Activated CD4-positive, alpha-beta memory T cell treated with anti-CD3 and anti-CD28 coated beads, Interleukin-2, amount 10 ng/mL, durations not matched to agents 7 days and 5 days (primary cell): ENCODE results near the gene CORO6. TPM values are rescaled to one million over a fixed set of nuclear protein-coding genes. Genes with fewer than 3 reads are reported as not detected.
A peak's percentile ranks its signal among the peaks of the same experiment; 100 is the strongest.
"Not testable (repeated sequence)": the region's sequence is repeated elsewhere in the genome, so short reads cannot be mapped to it uniquely, and the experiment has no call there.

Experiments
- CTCF ChIA-PET: fragments of 350-600 bp; sonication (Branson Sonifier 250); formaldehyde crosslinking; loops from one replicate; lab custom pipeline; 2021; ENCODE audit warnings: antibody characterized with exemption, inconsistent platforms; lab: Charles Lee
- POLR2A ChIA-PET: fragments of 350-600 bp; sonication (Branson Sonifier 250); formaldehyde crosslinking; loops from one replicate; lab custom pipeline; 2021; ENCODE audit warnings: antibody characterized with exemption; lab: Charles Lee
- DNase-seq: peaks from one replicate; pipeline ENCODE4 v3.0.0-alpha.2; 2020
- H3K27ac Mint-ChIP-seq: one replicate; pipeline ENCODE4 v1.8.0; 2021; ENCODE audit warnings: mild to moderate bottlenecking, mixed read lengths
- H3K27me3 Mint-ChIP-seq: one replicate; pipeline ENCODE4 v1.8.0; 2021; ENCODE audit warnings: mixed read lengths
- H3K36me3 Mint-ChIP-seq: one replicate; pipeline ENCODE4 v1.8.0; 2021; ENCODE audit warnings: low read depth, mixed read lengths
- H3K4me1 Mint-ChIP-seq: one replicate; pipeline ENCODE4 v1.8.0; 2021; ENCODE audit warnings: mixed read lengths
- H3K4me3 Mint-ChIP-seq: one replicate; pipeline ENCODE4 v1.8.0; 2021; ENCODE audit warnings: mild to moderate bottlenecking, mixed read lengths
- H3K9me3 Mint-ChIP-seq: one replicate; pipeline ENCODE4 v1.8.0; 2021; ENCODE audit warnings: mixed read lengths
- total RNA-seq, 2 experiments: library from RNA; stranded (reverse); gene quantifications; one replicate each; pipeline ENCODE4 v1.2.3, GENCODE V29; 2021

CORO6 gene
- total RNA-seq, 2 experiments from 2014 or later = 5.3 to 5.6 TPM

GRCh38 chr17:29652976-29653375, 30.3 kb upstream of the CORO6 start:
- Mint-ChIP-seq H3K27me3 (no peaks in the 10 kb centered on the region), H3K4me3 (no peak overlapping the region), H3K9me3 (no peaks in the 10 kb centered on the region), H3K36me3 (peaks cover 46% of the 10 kb centered on the region), H3K4me1 (no peaks in the 10 kb centered on the region), H3K27ac (no peak overlapping the region)
- CTCF ChIA-PET = interaction anchor here (2.7 kb wide), 1 partner anchor 14 kb away, joined by 13 read pairs; no protein-coding TSS in a partner anchor
- POLR2A ChIA-PET = interaction anchor here (1.5 kb wide), 1 partner anchor 14 kb away, joined by 4 read pairs; no protein-coding TSS in a partner anchor
- DNase-seq = no peak

DNA sequence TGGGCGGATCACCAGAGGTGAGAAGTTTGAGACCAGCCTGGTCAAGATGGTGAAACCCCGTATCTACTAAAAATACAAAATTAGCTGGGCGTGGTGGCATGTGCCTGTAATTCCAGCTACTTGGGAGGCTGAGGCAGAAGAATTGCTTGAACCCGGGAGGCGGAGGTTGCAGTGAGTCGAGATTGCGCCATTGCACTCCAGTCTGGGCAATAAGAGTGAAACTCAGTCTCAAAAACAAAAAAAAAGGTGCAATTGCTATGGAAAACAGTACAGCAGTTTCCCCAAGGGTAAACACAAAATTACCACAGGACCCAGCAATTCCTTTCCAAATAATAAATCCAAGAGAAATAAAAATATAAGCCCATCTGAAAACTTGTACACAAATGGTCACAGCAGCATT, 29.2 kb upstream of the CORO6 start:
- H3K4me3 Mint-ChIP-seq, H3K27me3 Mint-ChIP-seq, POLR2A ChIA-PET, H3K27ac Mint-ChIP-seq, CTCF ChIA-PET, H3K4me1 Mint-ChIP-seq, H3K9me3 Mint-ChIP-seq, DNase-seq: not testable (repeated sequence)
- peaks cover 47% of the 10 kb centered on the region for H3K36me3 Mint-ChIP-seq

DNA sequence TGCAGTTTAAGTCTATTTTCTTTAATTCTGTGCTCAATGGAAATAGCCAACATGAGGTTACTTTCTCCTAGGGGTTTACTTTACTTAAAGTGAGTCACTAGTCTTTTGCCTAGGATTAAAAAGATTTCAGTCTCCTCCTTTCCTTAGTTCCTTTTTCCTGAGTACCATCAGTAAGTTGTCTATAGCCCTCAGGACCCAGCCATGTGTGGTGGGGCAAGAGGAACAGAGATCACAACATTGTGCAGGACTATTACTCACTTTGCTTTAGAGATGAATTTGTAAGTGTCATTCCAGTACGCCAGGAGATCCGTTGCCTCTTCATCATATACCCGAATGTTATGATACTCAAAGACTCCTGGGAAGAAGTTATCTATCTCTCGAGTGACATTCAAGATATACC, 27.7 kb upstream of the CORO6 start:
- Mint-ChIP-seq H3K4me1 (peaks cover 1% of the 10 kb centered on the region), H3K36me3 (peaks cover 44% of the 10 kb centered on the region), H3K9me3 (no peaks in the 10 kb centered on the region), H3K4me3 (no peak overlapping the region), H3K27me3 (no peaks in the 10 kb centered on the region), H3K27ac (no peak overlapping the region)
- ChIA-PET POLR2A (interaction anchor here (1.0 kb wide), 1 partner anchor 34 kb away, joined by 3 read pairs; no protein-coding TSS in a partner anchor), CTCF (interaction anchor here (1.2 kb wide), 1 partner anchor 11 kb away, joined by 4 read pairs; no protein-coding TSS in a partner anchor)
- no peak for DNase-seq

- Mint-ChIP-seq H3K36me3 (peaks cover 47% of the 10 kb centered on the region), H3K4me1 (peaks cover 1% of the 10 kb centered on the region), H3K4me3 (no peak overlapping the region), H3K27me3 (no peaks in the 10 kb centered on the region), H3K9me3 (no peaks in the 10 kb centered on the region), H3K27ac (no peak overlapping the region)
- POLR2A ChIA-PET = interaction anchor here (1.0 kb wide), 1 partner anchor 33 kb away, joined by 3 read pairs; no protein-coding TSS in a partner anchor
- no peak for DNase-seq
- CTCF ChIA-PET = interaction anchor here (0.6 to 1.2 kb wide), 2 partner anchors 10 to 117 kb away, joined by 4 read pairs; no protein-coding TSS in a partner anchor
Measured at GRCh38 chr17:29649359-29649758, 26.6 kb upstream of the CORO6 start.

DNA sequence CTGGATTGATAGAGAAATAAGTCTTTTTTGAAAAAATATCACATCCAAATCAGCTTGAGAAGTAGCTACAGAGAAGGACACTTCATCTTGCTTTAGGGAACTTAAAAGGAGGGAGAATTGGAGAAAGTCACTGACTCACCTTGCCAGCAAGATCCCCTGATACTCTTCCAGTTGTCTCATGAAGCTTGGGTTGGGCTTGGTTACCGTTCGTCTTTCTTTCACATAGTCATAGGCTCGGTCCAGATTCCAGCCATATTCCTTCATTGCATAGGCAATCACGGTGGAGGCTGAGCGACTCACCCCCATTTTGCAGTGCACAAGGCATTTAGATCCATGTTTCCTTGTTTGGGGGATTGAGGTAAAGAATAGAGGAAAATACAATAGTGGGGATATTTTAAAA, 25.3 kb upstream of the CORO6 start:
- Mint-ChIP-seq H3K27ac (no peak overlapping the region), H3K36me3 (peaks cover 47% of the 10 kb centered on the region), H3K27me3 (no peaks in the 10 kb centered on the region), H3K4me3 (no peak overlapping the region), H3K4me1 (peaks cover 1% of the 10 kb centered on the region), H3K9me3 (no peaks in the 10 kb centered on the region)
- no peak for DNase-seq
- POLR2A ChIA-PET = interaction anchor here (0.6 to 0.7 kb wide), 2 partner anchors 113 to 139 kb away, joined by 3 read pairs; no protein-coding TSS in a partner anchor
- CTCF ChIA-PET = interaction anchor here (0.8 to 1.7 kb wide), 3 partner anchors 9 to 283 kb away, joined by 3 to 8 read pairs (median 4); no protein-coding TSS in a partner anchor

GRCh38 chr17:29645515-29646051, 22.9 kb upstream of the CORO6 start:
- no peak overlapping the region for H3K27ac Mint-ChIP-seq
- no peaks in the 10 kb centered on the region for H3K9me3 Mint-ChIP-seq
- H3K4me1 Mint-ChIP-seq = peaks cover 5% of the 10 kb centered on the region
- CTCF ChIA-PET = interaction anchor here (0.7 kb wide), 1 partner anchor 353 kb away, joined by 5 read pairs; no protein-coding TSS in a partner anchor
- DNase-seq = no peak
- no peaks in the 10 kb centered on the region for H3K27me3 Mint-ChIP-seq
- peaks cover 44% of the 10 kb centered on the region for H3K36me3 Mint-ChIP-seq
- POLR2A ChIA-PET = no interaction called here
- H3K4me3 Mint-ChIP-seq = no peak overlapping the region

DNA sequence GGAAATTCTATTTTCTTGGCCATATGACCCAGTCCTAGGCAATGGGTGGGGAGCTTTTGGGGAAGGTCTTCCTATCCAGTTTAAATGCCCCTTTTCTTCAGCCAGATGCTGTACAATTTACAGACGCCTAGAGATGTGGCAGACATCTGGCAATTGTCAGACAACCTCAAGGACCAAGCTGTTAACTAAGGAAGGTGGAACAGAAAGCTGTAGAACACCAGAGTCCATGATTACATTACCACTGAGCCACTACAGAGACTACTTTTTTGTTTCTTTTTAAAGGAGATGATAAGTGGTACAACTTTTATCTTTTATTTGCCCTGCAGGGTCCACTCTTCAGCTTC, 21.1 kb upstream of the CORO6 start:
- Mint-ChIP-seq H3K27ac (no peak overlapping the region), H3K36me3 (peaks cover 33% of the 10 kb centered on the region), H3K4me3 (no peak overlapping the region), H3K4me1 (peaks cover 20% of the 10 kb centered on the region), H3K9me3 (no peaks in the 10 kb centered on the region), H3K27me3 (no peaks in the 10 kb centered on the region)
- CTCF ChIA-PET = interaction anchor here (0.6 to 2.3 kb wide), 3 partner anchors 27 to 288 kb away, joined by 3 to 10 read pairs (median 3); no protein-coding TSS in a partner anchor
- POLR2A ChIA-PET = interaction anchor here (1.6 to 2.1 kb wide), 2 partner anchors 26 to 62 kb away, joined by 6 to 8 read pairs; no protein-coding TSS in a partner anchor
- DNase-seq = no peak

DNA sequence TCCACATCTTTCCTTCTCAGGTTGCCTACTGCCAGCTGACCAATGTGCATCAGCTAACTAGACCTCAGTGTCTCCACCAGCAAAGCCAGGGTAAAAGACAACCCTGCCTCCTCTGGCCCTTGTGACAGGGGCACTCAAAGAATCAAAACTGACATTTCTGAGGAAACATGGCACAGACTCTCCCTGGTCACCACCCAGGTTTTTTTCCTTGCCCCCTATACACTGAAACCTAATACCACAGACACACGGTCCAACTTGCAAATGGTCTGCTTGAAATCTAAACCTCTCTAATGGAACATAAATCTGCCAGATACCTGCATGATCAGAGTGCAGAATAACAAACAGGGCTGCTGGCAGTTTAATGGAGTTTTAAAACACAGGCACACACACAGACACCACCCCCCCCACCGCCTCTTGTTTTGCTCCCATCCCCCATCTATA, 19.5 kb upstream of the CORO6 start:
- ChIA-PET POLR2A (interaction anchor here (0.6 to 2.1 kb wide), 3 partner anchors 25 to 1466 kb away, joined by 3 to 8 read pairs (median 3); no protein-coding TSS in a partner anchor), CTCF (interaction anchor here (0.9 to 4.2 kb wide), 4 partner anchors 12 to 290 kb away, joined by 5 to 114 read pairs (median 8); no protein-coding TSS in a partner anchor)
- Mint-ChIP-seq H3K4me1 (peaks cover 20% of the 10 kb centered on the region), H3K4me3 (no peak overlapping the region), H3K9me3 (no peaks in the 10 kb centered on the region), H3K27me3 (no peaks in the 10 kb centered on the region), H3K27ac (no peak overlapping the region), H3K36me3 (peaks cover 23% of the 10 kb centered on the region)
- no peak for DNase-seq

GRCh38 chr17:29640981-29641642, 18.4 kb upstream of the CORO6 start:
- Mint-ChIP-seq H3K9me3 (no peaks in the 10 kb centered on the region), H3K36me3 (peaks cover 28% of the 10 kb centered on the region), H3K27ac (no peak overlapping the region), H3K27me3 (no peaks in the 10 kb centered on the region), H3K4me1 (peaks cover 20% of the 10 kb centered on the region), H3K4me3 (no peak overlapping the region)
- DNase-seq = no peak
- POLR2A ChIA-PET = interaction anchor here (0.6 to 2.8 kb wide), 3 partner anchors 121 to 154 kb away, joined by 3 to 19 read pairs (median 3); no protein-coding TSS in a partner anchor
- CTCF ChIA-PET = interaction anchor here (2.1 to 4.2 kb wide), 2 partner anchors 137 to 163 kb away, joined by 14 to 114 read pairs; no protein-coding TSS in a partner anchor

GRCh38 chr17:29640413-29640812, 17.7 kb upstream of the CORO6 start:
- POLR2A ChIA-PET = interaction anchor here (1.2 to 3.4 kb wide), 4 partner anchors 23 to 290 kb away, joined by 11 to 24 read pairs (median 15); partner anchors contain the start of gene SSH2
- no peak for DNase-seq
- H3K9me3 Mint-ChIP-seq = no peaks in the 10 kb centered on the region
- CTCF ChIA-PET = interaction anchor here (0.9 to 4.2 kb wide), 14 partner anchors 9 to 290 kb away, joined by 3 to 114 read pairs (median 8); partner anchors contain the start of genes CORO6 and SSH2
- H3K4me1 Mint-ChIP-seq = peaks cover 19% of the 10 kb centered on the region
- H3K27me3 Mint-ChIP-seq = no peaks in the 10 kb centered on the region
- H3K36me3 Mint-ChIP-seq = peaks cover 28% of the 10 kb centered on the region
- H3K27ac Mint-ChIP-seq = no peak overlapping the region
- H3K4me3 Mint-ChIP-seq = no peak overlapping the region

DNA sequence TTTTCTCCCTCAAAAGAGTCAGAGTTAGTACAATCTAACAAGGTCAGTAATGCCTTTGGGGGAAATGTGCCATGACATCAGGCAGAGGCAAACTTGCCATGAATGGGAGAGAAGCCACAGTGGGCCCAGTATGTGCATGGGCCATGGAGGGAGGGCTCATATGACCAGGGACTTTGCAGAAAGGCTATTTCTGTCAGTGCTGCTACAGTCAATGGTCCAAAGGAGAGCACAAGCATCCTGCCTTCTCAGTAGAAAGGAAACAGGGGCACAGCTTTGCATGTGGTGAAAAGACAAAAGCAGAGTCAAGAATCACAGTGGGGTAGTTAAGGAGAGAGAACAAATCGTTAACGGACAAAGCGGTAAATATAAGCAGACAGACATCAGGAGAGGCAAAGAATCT, 11.2 kb upstream of the CORO6 start:
- H3K36me3 Mint-ChIP-seq = peaks cover 46% of the 10 kb centered on the region
- no peak overlapping the region for H3K4me3 Mint-ChIP-seq
- peaks cover 17% of the 10 kb centered on the region for H3K4me1 Mint-ChIP-seq
- H3K27ac Mint-ChIP-seq = peak overlapping the region; percentile 5
- H3K9me3 Mint-ChIP-seq = no peaks in the 10 kb centered on the region
- ChIA-PET CTCF (interaction anchor here (2.7 to 3.6 kb wide), 2 partner anchors 17 to 146 kb away, joined by 7 to 16 read pairs; no protein-coding TSS in a partner anchor), POLR2A (interaction anchor here (1.0 to 1.3 kb wide), 2 partner anchors 9 to 297 kb away, joined by 3 to 4 read pairs; no protein-coding TSS in a partner anchor)
- no peak for DNase-seq
- no peaks in the 10 kb centered on the region for H3K27me3 Mint-ChIP-seq

GRCh38 chr17:29630630-29631193, 8.0 kb upstream of the CORO6 start:
- H3K27me3 Mint-ChIP-seq = no peaks in the 10 kb centered on the region
- no peak for DNase-seq
- CTCF ChIA-PET = no interaction called here
- no peak overlapping the region for H3K4me3 Mint-ChIP-seq
- POLR2A ChIA-PET = interaction anchor here (0.9 kb wide), 1 partner anchor 14 kb away, joined by 3 read pairs; no protein-coding TSS in a partner anchor
- peaks cover 43% of the 10 kb centered on the region for H3K36me3 Mint-ChIP-seq
- no peaks in the 10 kb centered on the region for H3K9me3 Mint-ChIP-seq
- H3K27ac Mint-ChIP-seq = no peak overlapping the region
- peaks cover 24% of the 10 kb centered on the region for H3K4me1 Mint-ChIP-seq
